ENCODE measurements around the gene SCRG1. TPM values are rescaled to one million over a fixed set of nuclear protein-coding genes. Genes with fewer than 3 reads are reported as not detected.

Gene SCRG1
- polyA plus RNA-seq, 2 of the 4 experiments (the other 2 are of a cell fraction), result not detected

- POLR2A ChIA-PET, result interaction anchor here (2.0 kb wide), 1 partner anchor 11 kb away, joined by 8 read pairs; the partner anchor contains the start of gene HMGB2
- ATAC-seq, result no peak
- CTCF ChIA-PET, result interaction anchor here (0.8 to 1.5 kb wide), 2 partner anchors 10 to 74 kb away, joined by 4 to 5 read pairs; no protein-coding TSS in a partner anchor
These were observed 53.3 kb downstream of the SCRG1 start for GRCh38 chr4:173345648-173346047.

GRCh38 chr4:173343832-173344397, 55.0 kb downstream of the SCRG1 start:
- ATAC-seq, result no peak

More at GRCh38 chr4:173345648-173346047, 53.3 kb downstream of the SCRG1 start:
- TF ChIP-seq MAFK (IDR thresholded peaks at IDR 0.05; ENCODE audit: partially characterized antibody), result no peak
- TF ChIP-seq CBX8 (IDR thresholded peaks at IDR 0.05), result no peak
- no peak for TF ChIP-seq HDAC2 (IDR thresholded peaks at IDR 0.05)
- TF ChIP-seq, protein P1, sequence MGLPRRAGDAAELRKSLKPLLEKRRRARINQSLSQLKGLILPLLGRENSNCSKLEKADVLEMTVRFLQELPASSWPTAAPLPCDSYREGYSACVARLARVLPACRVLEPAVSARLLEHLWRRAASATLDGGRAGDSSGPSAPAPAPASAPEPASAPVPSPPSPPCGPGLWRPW (IDR thresholded peaks at IDR 0.05), result no peak
- TF ChIP-seq HOXB5 (CRISPR knock-in tag; IDR thresholded peaks at IDR 0.05), result no peak
- TF ChIP-seq JUNB (IDR thresholded peaks at IDR 0.05), result no peak
- no peak for TF ChIP-seq POLR2AphosphoS2 (conservative IDR thresholded peaks at IDR 0.05; ENCODE audit: low read length)
- TF ChIP-seq ELK1 (IDR thresholded peaks at IDR 0.05; ENCODE audit: low read depth, low read length), result no peak
- Histone ChIP-seq H3K4me3 (no peak overlapping the region), H3K4me2 (no peak overlapping the region), H3K9me3 (no peaks in the 10 kb centered on the region), H3K27ac (no peak overlapping the region), H3K4me1 (no peaks in the 10 kb centered on the region)
- WGBS (ENCODE audit: missing lambda C conversion rate), result 45% methylated on average over 2 of the region's 2 CpGs
- FAIRE-seq, result no peak
- no peak for DNase-seq (ENCODE audit: low read depth in 1 of 2, low spot score in 1 of 2)

DNA sequence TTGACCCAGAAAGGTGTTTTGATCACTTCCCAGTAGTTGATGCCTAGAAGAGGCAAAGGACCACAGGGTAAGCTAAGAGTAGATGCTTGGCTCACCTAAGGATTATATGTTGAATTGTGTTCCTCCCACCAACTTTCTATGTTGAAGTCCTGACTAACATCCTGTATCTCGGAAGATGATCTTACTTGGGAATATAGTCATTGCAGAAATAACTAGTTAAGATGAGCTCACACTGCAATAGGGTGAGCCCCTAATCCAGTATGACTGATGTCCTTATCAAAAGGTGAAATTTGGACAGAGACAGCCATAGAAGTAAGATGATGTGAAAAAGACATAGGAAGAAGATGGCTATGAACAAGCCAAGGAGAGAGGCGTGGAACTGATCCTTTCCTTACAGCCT, 61.5 kb downstream of the SCRG1 start:
- no peak for DNase-seq (ENCODE audit: low read depth in 1 of 2, low spot score in 1 of 2)
- 100% methylated on average over 2 of the region's 2 CpGs for WGBS (ENCODE audit: missing lambda C conversion rate)
- Histone ChIP-seq H3K4me1 (peaks cover 5% of the 10 kb centered on the region; the same call in 2 of the 3 replicates), H3K4me3 (no peak overlapping the region), H3K4me2 (no peak overlapping the region), H3K9me3 (no peaks in the 10 kb centered on the region), H3K27ac (no peak overlapping the region)
- ChIA-PET POLR2A (no interaction called here), CTCF (interaction anchor here (1.1 kb wide), 1 partner anchor 34 kb away, joined by 3 read pairs; no protein-coding TSS in a partner anchor)
- no peak for FAIRE-seq
- ATAC-seq, result no peak
- TF ChIP-seq RAD21 (conservative IDR thresholded peaks at IDR 0.05 in 1 of 2, IDR thresholded peaks at IDR 0.05 in 1 of 2), result no peak
- no peak for TF ChIP-seq ELK1 (IDR thresholded peaks at IDR 0.05; ENCODE audit: low read depth, low read length)
- no peak for TF ChIP-seq HDAC2 (IDR thresholded peaks at IDR 0.05)
- TF ChIP-seq RCOR1 (IDR thresholded peaks at IDR 0.05; ENCODE audit: low read depth, low read length), result no peak
- no peak for TF ChIP-seq HEYL (CRISPR knock-in tag; IDR thresholded peaks at IDR 0.05)
- no peak for TF ChIP-seq EP300 (IDR thresholded peaks at IDR 0.05)
- no peak for TF ChIP-seq ZNF302 (CRISPR knock-in tag; IDR thresholded peaks at IDR 0.05)
- TF ChIP-seq PBX3 (IDR thresholded peaks at IDR 0.05), result no peak
- TF ChIP-seq ATOH8 (CRISPR knock-in tag; IDR thresholded peaks at IDR 0.05; ENCODE audit: low read depth), result no peak
- TF ChIP-seq ZSCAN20 (CRISPR knock-in tag; IDR thresholded peaks at IDR 0.05), result no peak
- TF ChIP-seq EHF (CRISPR knock-in tag; IDR thresholded peaks at IDR 0.05), result no peak
- no peak for TF ChIP-seq MAZ (IDR thresholded peaks at IDR 0.05; ENCODE audit: borderline replicate concordance, low read depth, low read length)

More at GRCh38 chr4:173343832-173344397, 55.0 kb downstream of the SCRG1 start:
- 77% methylated on average over 3 of the region's 3 CpGs for WGBS (ENCODE audit: missing lambda C conversion rate)
- Histone ChIP-seq H3K4me3 (no peak overlapping the region), H3K9me3 (no peaks in the 10 kb centered on the region), H3K4me1 (no peaks in the 10 kb centered on the region), H3K4me2 (no peak overlapping the region), H3K27ac (no peak overlapping the region)
- ChIA-PET CTCF (no interaction called here), POLR2A (no interaction called here)
- FAIRE-seq (no peak), DNase-seq (ENCODE audit: low read depth in 1 of 2, low spot score in 1 of 2) (no peak)
- TF ChIP-seq MYC (IDR thresholded peaks at IDR 0.05; ENCODE audit: borderline replicate concordance, low read length), result no peak
- no peak for TF ChIP-seq REST (IDR thresholded peaks at IDR 0.05)
- TF ChIP-seq MAX (IDR thresholded peaks at IDR 0.05), result no peak

Measured in A549 (cell line).